OCI-LY3 (cell line): Measurements from ENCODE around the gene INKA2.

ENCODE experiments used
- EZH2phosphoT487 ChIP-seq: fragments of 200-600 bp; shearing (Covaris generic); IDR thresholded peaks from 2 replicates; pipeline ENCODE4 v1.6.1; 2018; ENCODE audit warnings: antibody characterized with exemption, mixed run types, low read depth
- TF ChIP-seq, protein P1 (sequence below): fragments of 200-600, 300-600 bp; sonication (generic); IDR thresholded peaks from 2 replicates; pipeline ENCODE4 v1.5.1; 2014; ENCODE audit warnings: antibody characterized with exemption, low read length, low read depth

DNA sequence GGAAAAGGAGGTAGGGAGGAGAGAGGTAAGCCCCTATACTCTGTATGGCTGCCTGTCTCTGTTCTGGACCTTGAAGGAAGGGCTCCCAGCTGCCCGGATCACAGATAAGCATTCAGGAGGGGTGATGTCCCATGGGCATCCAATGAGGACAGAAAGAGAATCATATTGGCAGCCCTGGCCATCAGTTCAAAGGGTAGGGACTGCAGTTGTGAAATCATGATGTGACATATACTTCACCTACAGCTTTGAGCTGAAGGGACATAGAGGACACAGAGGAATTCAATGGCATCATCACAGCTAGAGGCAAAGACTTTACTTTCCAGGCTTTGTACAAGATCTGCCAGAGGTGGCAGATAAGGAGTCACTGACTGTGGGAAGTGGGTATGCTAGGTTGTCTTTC, 38.1 kb upstream of the INKA2 start:
- TF ChIP-seq, protein P1, sequence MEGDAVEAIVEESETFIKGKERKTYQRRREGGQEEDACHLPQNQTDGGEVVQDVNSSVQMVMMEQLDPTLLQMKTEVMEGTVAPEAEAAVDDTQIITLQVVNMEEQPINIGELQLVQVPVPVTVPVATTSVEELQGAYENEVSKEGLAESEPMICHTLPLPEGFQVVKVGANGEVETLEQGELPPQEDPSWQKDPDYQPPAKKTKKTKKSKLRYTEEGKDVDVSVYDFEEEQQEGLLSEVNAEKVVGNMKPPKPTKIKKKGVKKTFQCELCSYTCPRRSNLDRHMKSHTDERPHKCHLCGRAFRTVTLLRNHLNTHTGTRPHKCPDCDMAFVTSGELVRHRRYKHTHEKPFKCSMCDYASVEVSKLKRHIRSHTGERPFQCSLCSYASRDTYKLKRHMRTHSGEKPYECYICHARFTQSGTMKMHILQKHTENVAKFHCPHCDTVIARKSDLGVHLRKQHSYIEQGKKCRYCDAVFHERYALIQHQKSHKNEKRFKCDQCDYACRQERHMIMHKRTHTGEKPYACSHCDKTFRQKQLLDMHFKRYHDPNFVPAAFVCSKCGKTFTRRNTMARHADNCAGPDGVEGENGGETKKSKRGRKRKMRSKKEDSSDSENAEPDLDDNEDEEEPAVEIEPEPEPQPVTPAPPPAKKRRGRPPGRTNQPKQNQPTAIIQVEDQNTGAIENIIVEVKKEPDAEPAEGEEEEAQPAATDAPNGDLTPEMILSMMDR = no peak
- no peak for TF ChIP-seq EZH2phosphoT487
